SK-N-MC (cell line): ENCODE data around the gene RAVER1.

Experiments
- DNase-seq: peaks from one replicate; pipeline ENCODE4 v3.0.0-alpha.2; 2011; ENCODE audit warnings: low read depth, low spot score
- H3K27ac ChIP-seq: fragments of 200-600 bp; sonication (generic); 2 replicates; pipeline ENCODE4 v1.5.1; 2016; ENCODE audit warnings: mixed run types
- H3K36me3 ChIP-seq: fragments of 200-600 bp; sonication (generic); 2 replicates; pipeline ENCODE4 v1.6.1; 2017; ENCODE audit warnings: antibody characterized with exemption, low read length, mixed read lengths; ENCODE audit not compliant: insufficient read depth
- H3K4me3 ChIP-seq: fragments of 200-600 bp; sonication (generic); 2 replicates; pipeline ENCODE4 v1.5.1; 2016
- H3K9ac ChIP-seq: fragments of 200-600 bp; sonication (generic); 2 replicates; pipeline ENCODE4 v1.8.0; 2017; ENCODE audit warnings: mixed run types, mixed read lengths; ENCODE audit not compliant: insufficient read length
- H3K9me3 ChIP-seq: fragments of 200-600 bp; sonication (generic); 2 replicates; pipeline ENCODE4 v1.6.1; 2017; ENCODE audit warnings: low read depth, mild to moderate bottlenecking, antibody characterized with exemption, low read length, moderate library complexity, mixed read lengths
- EZH2 ChIP-seq: fragments of 200-600 bp; sonication (generic); IDR thresholded peaks from one replicate; pipeline ENCODE4 v1.6.1; 2017; ENCODE audit warnings: antibody characterized with exemption
- FOXP2 ChIP-seq: optimal IDR thresholded peaks from 2 replicates; pipeline ENCODE3; 2011; ENCODE audit warnings: mild to moderate bottlenecking, moderate library complexity; ENCODE audit not compliant: insufficient read depth; ENCODE audit errors: extremely low read length, control extremely low read depth
- POLR2AphosphoS5 ChIP-seq: IDR thresholded peaks from 2 replicates; pipeline ENCODE4 v1.6.1; 2012; ENCODE audit warnings: mild to moderate bottlenecking, low read depth, low read length, borderline replicate concordance

RAVER1 gene

DNA sequence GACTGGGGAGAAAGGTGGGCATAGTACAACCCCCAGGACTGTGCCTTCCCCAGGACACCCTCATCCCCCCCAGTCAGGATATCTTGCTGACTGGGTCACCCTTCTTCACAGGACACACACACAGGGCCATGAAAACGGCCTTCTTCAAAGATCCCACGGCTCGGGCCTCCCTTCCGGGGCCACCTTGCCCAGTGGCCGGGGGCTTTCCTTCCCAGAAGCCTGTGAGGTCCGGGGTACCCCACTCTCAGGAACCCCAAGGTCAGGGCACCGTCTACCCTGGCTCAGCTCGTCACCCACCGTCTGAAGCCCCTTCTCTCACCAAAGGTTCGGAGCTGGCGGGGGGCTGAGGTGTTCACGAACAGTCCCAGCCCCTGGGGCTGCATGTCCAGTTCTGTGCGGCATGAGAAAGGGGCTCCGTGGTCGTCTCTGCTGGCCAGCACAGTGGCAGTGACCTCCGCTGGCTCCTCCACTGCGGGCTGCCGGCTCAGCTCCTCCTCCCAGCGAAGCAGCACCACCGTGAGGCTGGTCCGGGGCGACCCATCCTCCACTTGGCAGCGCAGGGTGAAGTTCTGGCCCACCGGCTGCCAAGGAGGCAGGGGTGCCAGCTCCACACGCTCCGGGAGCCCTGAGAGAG, 2.1 kb upstream of the RAVER1 start:
- H3K9ac ChIP-seq, result no peak overlapping the region
- no peak overlapping the region for H3K27ac ChIP-seq
- peak overlapping the region; percentile 88 for H3K4me3 ChIP-seq
- no peak for DNase-seq
- no peaks in the 10 kb centered on the region for H3K9me3 ChIP-seq
- TF ChIP-seq POLR2AphosphoS5 (no peak), FOXP2 (no peak), EZH2 (no peak)
- peaks cover 2% of the 10 kb centered on the region; the same call in 1 of the 2 replicates for H3K36me3 ChIP-seq

- H3K4me3 ChIP-seq, result peak overlapping the region; percentile 88
- no peak for DNase-seq
- no peak overlapping the region for H3K27ac ChIP-seq
- no peaks in the 10 kb centered on the region for H3K9me3 ChIP-seq
- TF ChIP-seq POLR2AphosphoS5 (peak; percentile 30; the same call in 1 of the 2 replicates), FOXP2 (no peak)
- H3K9ac ChIP-seq, result peak overlapping the region; percentile 6
- peaks cover 9% of the 10 kb centered on the region; the same call in 1 of the 2 replicates for H3K36me3 ChIP-seq
These were observed 1.4 kb upstream of the RAVER1 start for GRCh38 chr19:10334588-10335351.

DNA sequence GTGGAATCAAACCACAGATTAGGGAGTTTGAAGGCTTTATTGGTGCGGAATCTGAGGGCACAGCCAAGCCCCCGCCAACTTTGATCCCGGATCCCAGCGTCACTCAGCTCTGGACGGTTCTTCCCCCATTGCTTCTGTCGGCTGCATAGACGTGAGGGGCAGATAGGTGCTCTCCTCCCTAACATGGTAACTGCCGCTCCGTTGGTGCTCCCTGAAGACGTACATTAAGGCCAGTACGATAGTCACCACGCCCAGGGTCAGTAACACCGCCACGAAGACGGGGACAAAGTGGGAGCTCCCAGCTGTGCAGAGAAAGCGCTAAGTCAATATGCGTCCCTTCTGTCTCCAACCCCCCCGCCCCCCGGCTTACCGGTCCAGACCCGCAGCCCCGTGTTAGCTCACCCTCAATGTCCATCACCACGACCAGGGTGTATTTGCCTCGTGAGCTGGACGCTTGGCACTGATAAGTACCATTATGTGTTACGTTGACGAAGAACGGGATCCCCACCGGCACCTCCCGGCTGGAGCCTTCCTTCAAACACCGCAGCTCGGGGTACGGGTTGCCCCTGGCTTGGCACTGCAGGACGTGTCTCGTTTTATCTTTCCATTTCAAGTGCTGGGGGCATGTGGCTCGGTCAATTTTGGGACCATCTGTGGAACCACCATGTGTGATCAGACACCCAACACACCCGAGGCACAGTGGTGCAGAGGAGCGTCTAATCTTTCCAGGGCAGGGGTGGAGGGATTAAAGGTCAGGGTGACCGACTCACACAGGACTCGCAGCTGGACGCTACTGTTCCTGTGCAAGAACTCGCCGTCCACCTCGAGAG, 644 bp upstream of the RAVER1 start:
- Histone ChIP-seq H3K27ac (no peak overlapping the region), H3K36me3 (peaks cover 17% of the 10 kb centered on the region; the same call in 1 of the 2 replicates), H3K9me3 (no peaks in the 10 kb centered on the region), H3K4me3 (peak overlapping the region; percentile 88), H3K9ac (peak overlapping the region; percentile 6)
- no peak for TF ChIP-seq EZH2
- TF ChIP-seq FOXP2, result no peak
- no peak for TF ChIP-seq POLR2AphosphoS5
- no peak for DNase-seq

DNA sequence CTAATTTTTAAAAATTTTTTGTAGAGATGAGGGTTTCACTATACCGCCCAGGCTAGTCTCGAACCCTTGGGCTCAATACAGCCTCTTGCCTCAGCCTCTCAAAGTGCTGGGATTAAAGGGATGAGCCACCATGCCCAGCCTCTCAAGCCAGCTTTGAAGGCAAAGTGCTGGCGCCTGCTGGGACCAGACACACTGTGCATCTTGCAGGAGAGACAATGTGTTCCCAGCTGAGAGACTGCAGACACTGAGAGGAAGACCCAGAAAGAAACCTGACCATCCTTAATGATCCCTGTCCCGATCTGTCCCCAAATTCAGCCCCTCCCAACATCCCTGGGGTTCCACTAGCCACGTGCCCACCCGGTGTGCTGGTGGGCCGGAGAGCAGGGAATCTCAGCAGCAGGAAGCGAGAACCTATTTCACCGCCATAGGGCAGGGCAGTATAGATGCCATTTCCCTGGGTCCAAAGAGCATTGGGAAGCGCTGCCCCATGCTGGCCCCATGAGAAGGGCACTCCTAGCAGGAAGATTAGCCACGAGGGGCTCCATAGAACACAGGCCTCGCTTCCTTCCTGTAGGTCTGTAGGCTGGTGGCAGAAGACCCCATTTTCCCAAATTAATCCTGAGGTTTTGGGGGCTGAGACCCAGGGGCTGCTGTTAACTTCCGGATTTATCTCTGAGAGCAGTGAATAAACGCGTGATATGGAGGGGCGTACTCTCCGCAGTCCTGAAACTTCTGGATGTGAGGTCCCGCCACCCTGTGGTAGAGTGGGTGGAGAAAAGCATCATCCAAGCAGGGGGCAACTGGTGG, 968 bp downstream of the RAVER1 start:
- TF ChIP-seq EZH2 (no peak), FOXP2 (no peak), POLR2AphosphoS5 (no peak)
- no peak for DNase-seq
- H3K9ac ChIP-seq, result peak overlapping the region; percentile 95
- no peaks in the 10 kb centered on the region for H3K9me3 ChIP-seq
- 0 out of 2 replicates have a peak overlapping the region, but pooled peaks have one; percentile 93 for H3K27ac ChIP-seq
- peak overlapping the region; percentile 88 for H3K4me3 ChIP-seq
- H3K36me3 ChIP-seq, result peaks cover 33% of the 10 kb centered on the region; the same call in 1 of the 2 replicates

- H3K9ac ChIP-seq, result no peak overlapping the region
- TF ChIP-seq EZH2 (no peak), FOXP2 (no peak), POLR2AphosphoS5 (no peak)
- no peak for DNase-seq
- H3K9me3 ChIP-seq, result no peaks in the 10 kb centered on the region
- peaks cover 51% of the 10 kb centered on the region for H3K36me3 ChIP-seq
- no peak overlapping the region for H3K4me3 ChIP-seq
- H3K27ac ChIP-seq, result no peak overlapping the region
These were observed 3.8 kb downstream of the RAVER1 start for GRCh38 chr19:10329555-10329954.

- H3K27ac ChIP-seq, result no peak overlapping the region
- H3K4me3 ChIP-seq, result no peak overlapping the region
- TF ChIP-seq POLR2AphosphoS5 (no peak), EZH2 (no peak), FOXP2 (no peak)
- H3K9ac ChIP-seq, result no peak overlapping the region
- H3K9me3 ChIP-seq, result no peaks in the 10 kb centered on the region
- no peak for DNase-seq
- peaks cover 57% of the 10 kb centered on the region for H3K36me3 ChIP-seq
These were observed 4.5 kb downstream of the RAVER1 start for GRCh38 chr19:10328558-10329429.

DNA sequence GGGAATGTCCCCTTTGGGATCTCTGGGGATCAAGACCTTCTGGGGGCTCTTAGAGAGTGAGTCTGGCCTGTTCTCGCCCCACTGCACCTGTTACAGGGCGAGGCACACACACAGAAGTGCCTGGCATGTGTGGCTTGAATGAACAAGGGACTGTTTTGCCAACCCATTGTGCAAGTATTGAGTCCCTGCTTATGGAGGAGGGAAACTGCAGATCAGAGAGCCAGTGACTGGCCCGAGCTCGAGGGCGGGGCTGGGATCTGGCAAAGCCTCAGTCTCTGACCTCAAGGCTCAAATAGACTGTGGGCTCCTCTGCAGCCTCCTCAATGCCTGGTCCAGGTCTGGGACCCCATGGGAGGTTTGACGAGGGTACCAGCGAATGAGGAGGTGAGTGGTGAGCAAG, 5.5 kb downstream of the RAVER1 start:
- peaks cover 64% of the 10 kb centered on the region for H3K36me3 ChIP-seq
- no peaks in the 10 kb centered on the region for H3K9me3 ChIP-seq
- no peak for DNase-seq
- H3K27ac ChIP-seq, result no peak overlapping the region
- no peak overlapping the region for H3K4me3 ChIP-seq
- H3K9ac ChIP-seq, result no peak overlapping the region
- TF ChIP-seq EZH2 (no peak), FOXP2 (no peak), POLR2AphosphoS5 (no peak)
